ENCODE measurements around the gene TXNDC11. TPM values are rescaled to one million over a fixed set of nuclear protein-coding genes. Genes with fewer than 3 reads are reported as not detected.

The TXNDC11 gene
- total RNA-seq, 6 experiments from 2014 or later = 43.2 to 63.3 (median 54.0) TPM

DNA sequence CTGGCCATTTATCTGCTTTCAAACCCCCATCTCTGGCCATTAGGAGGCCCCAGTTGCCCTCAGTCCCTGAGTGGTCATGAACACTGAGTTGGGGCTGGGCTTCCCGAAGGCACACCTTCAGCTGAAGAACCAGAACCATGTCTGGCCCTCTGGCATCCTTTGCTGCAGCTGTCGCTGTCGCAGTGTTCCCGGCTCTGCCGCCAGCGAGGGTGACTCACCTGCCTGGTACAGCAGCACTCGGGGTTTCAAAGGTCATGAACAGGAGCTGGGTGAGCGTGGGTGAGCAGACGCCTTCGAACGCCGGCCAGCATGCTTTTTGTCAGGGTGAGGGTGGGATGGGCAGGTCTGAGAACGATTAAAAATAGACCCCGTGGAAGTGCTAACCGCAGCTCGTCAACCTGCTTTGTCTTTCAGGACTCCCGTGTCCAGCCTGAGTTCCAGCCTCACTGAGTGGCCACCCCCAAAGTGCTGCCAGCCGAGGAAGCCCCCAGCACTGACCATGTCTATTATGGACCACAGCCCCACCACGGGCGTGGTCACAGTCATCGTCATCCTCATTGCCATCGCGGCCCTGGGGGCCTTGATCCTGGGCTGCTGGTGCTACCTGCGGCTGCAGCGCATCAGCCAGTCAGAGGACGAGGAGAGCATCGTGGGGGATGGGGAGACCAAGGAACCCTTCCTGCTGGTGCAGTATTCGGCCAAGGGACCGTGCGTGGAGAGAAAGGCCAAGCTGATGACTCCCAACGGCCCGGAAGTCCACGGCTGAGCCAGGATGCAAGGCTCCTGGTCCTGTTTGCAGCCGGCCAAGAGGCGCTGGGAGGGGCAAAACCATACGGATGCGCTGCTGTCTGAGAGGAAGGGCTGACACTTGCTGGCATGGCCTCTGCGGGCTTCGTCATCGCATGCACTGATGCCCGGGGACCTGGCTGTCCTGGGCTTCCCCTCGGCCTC lies 66.8 kb downstream of the TXNDC11 start:
- DNase-seq = peak; percentile 79 to 89 (median 82)
- H3K4me1 ChIP-seq = peaks cover 0 to 25% (median 0%) of the 10 kb centered on the region in 4 donors

DNA sequence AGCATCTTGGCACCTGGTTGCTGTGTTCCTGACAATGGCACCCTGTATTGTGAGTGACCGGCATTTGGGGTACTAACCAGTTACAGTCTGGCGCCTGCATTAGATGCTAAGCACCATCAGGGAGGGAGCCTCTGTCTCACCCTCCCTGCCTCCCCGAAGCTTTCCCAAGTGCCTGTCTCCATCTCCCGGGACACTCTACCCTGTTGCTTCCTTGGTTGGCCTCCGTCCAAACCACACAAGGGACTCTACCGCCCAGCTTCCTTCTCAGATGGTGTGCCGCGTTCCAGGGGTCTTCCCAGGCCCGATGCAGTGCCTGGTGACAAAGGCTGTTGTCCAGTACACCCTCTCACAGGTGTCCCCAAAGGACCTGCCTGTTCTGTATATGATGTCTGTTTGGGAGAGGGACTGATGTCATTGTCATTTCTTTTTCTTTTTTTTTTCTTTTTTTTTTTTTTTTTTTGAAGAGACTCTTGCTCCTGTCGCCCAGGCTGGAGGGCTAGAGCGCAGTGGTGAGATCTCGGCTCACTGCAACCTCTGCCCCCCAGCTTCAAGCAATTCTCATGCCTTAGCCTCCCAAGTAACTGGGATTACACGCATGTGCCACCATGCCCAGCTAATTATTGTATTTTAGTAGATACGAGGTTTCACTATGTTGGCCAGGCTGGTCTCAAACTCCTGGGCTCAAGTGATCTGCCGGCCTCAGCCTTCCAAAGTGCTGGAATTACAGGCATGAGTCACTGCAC lies 67.7 kb downstream of the TXNDC11 start:
- ATAC-seq (no peak), DNase-seq (peak in 1 of 3 donors; percentile 41)
- Histone ChIP-seq H3K27me3 (no peaks in the 10 kb centered on the region), H3K4me1 (peaks cover 0 to 25% (median 0%) of the 10 kb centered on the region in 4 donors), H3K4me3 (no peak overlapping the region), H3K36me3 (peaks cover 5 to 31% (median 9%) of the 10 kb centered on the region in 4 donors), H3K9me3 (no peaks in the 10 kb centered on the region), H3K27ac (peak overlapping the region in 1 of 3 donors; percentile 64)
- 33% methylated on average over 6 of the region's 15 CpGs for WGBS (ENCODE audit: insufficient coverage, low coverage, low lambda C conversion rate, missing lambda C conversion rate)
- TF ChIP-seq CTCF (IDR thresholded peaks at IDR 0.05) (no peak), POLR2A (IDR thresholded peaks at IDR 0.05) (no peak)
- intact Hi-C loops (cut with DNase I) = no loop called here

More for the DNA sequence above, 66.8 kb downstream of the TXNDC11 start:
- H3K4me3 ChIP-seq = no peak overlapping the region
- peaks cover 6 to 37% (median 14%) of the 10 kb centered on the region in 4 donors for H3K36me3 ChIP-seq
- peak; percentile 80 to 85 (median 83) for ATAC-seq
- no peaks in the 10 kb centered on the region for H3K9me3 ChIP-seq
- no peaks in the 10 kb centered on the region for H3K27me3 ChIP-seq
- peak in 1 of 4 donors; percentile 11 for TF ChIP-seq CTCF (IDR thresholded peaks at IDR 0.05)
- TF ChIP-seq POLR2A (IDR thresholded peaks at IDR 0.05) = no peak
- intact Hi-C loops (cut with DNase I) = no loop called here
- WGBS (ENCODE audit: insufficient coverage, low coverage, low lambda C conversion rate, missing lambda C conversion rate) = 40% methylated on average over 3 of the region's 42 CpGs
- peak overlapping the region in 1 of 3 donors; percentile 64 for H3K27ac ChIP-seq

DNA sequence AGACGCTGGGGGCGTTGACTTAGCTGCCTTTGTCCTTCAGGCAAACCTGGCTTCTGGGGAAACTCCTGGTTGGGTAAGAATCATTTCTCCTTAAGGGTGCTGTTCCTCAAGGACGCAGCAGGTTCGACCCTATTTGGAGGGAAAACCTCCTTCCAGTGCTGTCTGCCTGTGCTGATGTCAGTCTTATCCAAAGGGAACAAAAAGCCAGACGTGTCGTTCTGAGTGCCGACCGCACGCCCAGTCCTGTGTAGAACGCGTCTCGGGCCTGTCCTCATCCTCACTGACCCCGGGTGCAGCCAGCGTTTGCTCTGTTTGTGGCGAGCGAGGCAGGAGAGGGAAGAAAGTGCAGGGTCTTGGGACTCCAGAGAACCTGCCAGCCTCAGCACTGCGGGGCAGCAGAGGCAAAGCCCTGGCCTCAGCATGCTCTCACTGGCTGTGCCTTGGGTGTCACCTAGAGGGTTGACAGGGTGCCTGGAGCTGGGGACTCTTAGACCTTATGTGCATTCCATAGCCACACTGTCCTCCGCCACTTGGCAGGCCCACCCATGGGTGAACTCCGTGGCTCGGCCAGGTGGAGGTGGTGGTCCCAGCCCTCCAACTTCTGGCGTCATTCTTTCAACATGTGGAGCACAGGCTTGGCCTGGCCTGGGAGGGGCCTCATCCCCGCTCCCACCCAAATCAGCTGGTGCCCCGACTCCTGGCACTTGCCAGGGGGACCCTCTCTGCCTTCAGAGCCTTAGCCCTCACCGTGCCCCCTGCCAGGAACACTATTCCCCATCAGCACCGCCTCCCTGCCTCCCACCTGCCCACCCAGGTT lies 68.4 kb downstream of the TXNDC11 start:
- no peaks in the 10 kb centered on the region for H3K27me3 ChIP-seq
- DNase-seq (no peak), ATAC-seq (no peak)
- peak overlapping the region in 1 of 3 donors; percentile 64 for H3K27ac ChIP-seq
- H3K36me3 ChIP-seq = peaks cover 2 to 23% (median 6%) of the 10 kb centered on the region in 4 donors
- intact Hi-C loops (cut with DNase I) = no loop called here
- no peak overlapping the region for H3K4me3 ChIP-seq
- TF ChIP-seq CTCF (IDR thresholded peaks at IDR 0.05) = no peak
- no peak for TF ChIP-seq POLR2A (IDR thresholded peaks at IDR 0.05)
- WGBS (ENCODE audit: insufficient coverage, low coverage, low lambda C conversion rate, missing lambda C conversion rate) = 94% methylated on average over 8 of the region's 25 CpGs
- H3K9me3 ChIP-seq = no peaks in the 10 kb centered on the region
- H3K4me1 ChIP-seq = peaks cover 0 to 25% (median 0%) of the 10 kb centered on the region in 4 donors
